Liver (tissue), 9 donors: ENCODE measurements around the gene TUT7. TPM values are rescaled to one million over a fixed set of nuclear protein-coding genes. Genes with fewer than 3 reads are reported as not detected.

ENCODE experiments used
- DNase-seq: peaks from one replicate; pipeline ENCODE4 v3.0.0-alpha.2; 2017; ENCODE audit warnings: low spot score
- H3K27ac ChIP-seq, 2 donors: one replicate each; pipeline ENCODE4 v1.7.0; 2013; ENCODE audit warnings: inconsistent platforms in 2 of 2, low read length in 2 of 2, control low read depth in 1 of 2, low read depth in 1 of 2, mild to moderate bottlenecking in 1 of 2
- H3K27me3 ChIP-seq, 4 donors: one replicate each; pipeline versions ENCODE4 v1.6.1 to v1.7.0; 2013; ENCODE audit warnings: low read length in 3 of 4, inconsistent platforms in 1 of 4, mild to moderate bottlenecking in 1 of 4, moderate library complexity in 1 of 4; ENCODE audit not compliant: control insufficient read depth in 4 of 4, insufficient read depth in 4 of 4
- H3K36me3 ChIP-seq, 4 donors: one replicate each; pipeline versions ENCODE4 v1.6.1 to v1.7.0; 2013; ENCODE audit warnings: low read length in 3 of 4, mild to moderate bottlenecking in 3 of 4, low read depth in 1 of 4, moderate library complexity in 1 of 4; ENCODE audit not compliant: control insufficient read depth in 4 of 4, insufficient read depth in 3 of 4
- H3K4me1 ChIP-seq, 4 donors: one replicate each; pipeline versions ENCODE4 v1.6.1 to v1.7.0; 2013; ENCODE audit warnings: low read length in 3 of 4, mild to moderate bottlenecking in 3 of 4, moderate library complexity in 1 of 4; ENCODE audit not compliant: control insufficient read depth in 4 of 4, insufficient read depth in 4 of 4
- H3K4me3 ChIP-seq, 3 donors: one replicate each; pipeline versions ENCODE4 v1.6.1 to v1.7.0; 2013; ENCODE audit warnings: low read length in 3 of 3, control low read depth in 1 of 3, low read depth in 1 of 3, mild to moderate bottlenecking in 1 of 3
- H3K9ac ChIP-seq, 2 donors: one replicate each; pipeline ENCODE4 v1.7.0; 2013; ENCODE audit warnings: low read length in 2 of 2, mild to moderate bottlenecking in 2 of 2, moderate library complexity in 2 of 2, control low read depth in 1 of 2, low read depth in 1 of 2
- H3K9me3 ChIP-seq, 4 donors: one replicate each; pipeline versions ENCODE4 v1.6.1 to v1.7.0; 2013; ENCODE audit warnings: low read length in 3 of 4; ENCODE audit not compliant: control insufficient read depth in 4 of 4
- CTCF ChIP-seq: fragments of 150-350 bp; IDR thresholded peaks from 2 replicates; pipeline ENCODE4 v1.5.1; 2017; ENCODE audit warnings: improper control_type of control experiment, low read depth, low read length; ENCODE audit not compliant: missing input control
- EGR1 ChIP-seq, 2 donors: IDR thresholded peaks; 2 replicates each; pipeline ENCODE4 v1.6.1; 2016 to 2018; ENCODE audit warnings: antibody characterized with exemption in 2 of 2, low read depth in 2 of 2
- HNF4G ChIP-seq: IDR thresholded peaks from 2 replicates; pipeline ENCODE4 v1.6.1; 2016; ENCODE audit warnings: antibody characterized with exemption
- JUND ChIP-seq, 2 donors: IDR thresholded peaks; 2 replicates each; pipeline ENCODE4 v1.6.1; 2016; ENCODE audit warnings: antibody characterized with exemption in 2 of 2
- RAD21 ChIP-seq, 2 donors: IDR thresholded peaks; 2 replicates each; pipeline ENCODE4 v1.6.1; 2016; ENCODE audit warnings: antibody characterized with exemption in 2 of 2, mild to moderate bottlenecking in 2 of 2
- RXRA ChIP-seq, 2 donors: IDR thresholded peaks; 2 replicates each; pipeline ENCODE4 v1.6.1; 2017 to 2018; ENCODE audit warnings: antibody characterized with exemption in 2 of 2, mild to moderate bottlenecking in 1 of 2
- YY1 ChIP-seq: IDR thresholded peaks from 2 replicates; pipeline ENCODE4 v1.6.1; 2016; ENCODE audit warnings: antibody characterized with exemption, mild to moderate bottlenecking
- ZBTB33 ChIP-seq: IDR thresholded peaks from 2 replicates; pipeline ENCODE4 v1.6.1; 2016; ENCODE audit warnings: antibody characterized with exemption
- WGBS: extraction: QIAGEN DNeasy Blood & Tissue Kit; methylation state at CpG from one replicate; pipeline ENCODE4 v1.1.7; 2013; 5-methylcytosine and 5-hydroxymethylcytosine counted together
- polyA plus RNA-seq, 2 donors: library from polyadenylated mRNA; stranded (reverse) in 1 of 2; unstranded in 1 of 2; fragments of 200-250 nt in 1 of 2; fragments of >200 nt in 1 of 2; fragmentation: Nextera tagmentation in 1 of 2; extraction: Ambion mirVana in 1 of 2; gene quantifications; one replicate each; pipeline versions ENCODE4 v1.2.1 to v1.2.3, GENCODE V29; 2013 to 2015
- total RNA-seq, 2 donors: library from RNA; depleted of rRNA; stranded (reverse); fragments of >200 nt; gene quantifications; one replicate each; pipeline ENCODE4 v1.2.3, GENCODE V29; 2014
- TF ChIP-seq, protein P1 (sequence below): IDR thresholded peaks from 2 replicates; pipeline ENCODE4 v1.6.1; 2016; ENCODE audit warnings: antibody characterized with exemption, mild to moderate bottlenecking
- TF ChIP-seq, protein P2 (sequence below): IDR thresholded peaks from 2 replicates; pipeline ENCODE4 v1.6.1; 2016; ENCODE audit warnings: antibody characterized with exemption
- TF ChIP-seq, protein P3 (sequence below): IDR thresholded peaks from 2 replicates; pipeline ENCODE4 v1.6.1; 2016; ENCODE audit warnings: antibody characterized with exemption
- donor health status: healthy.
- donor health status: healthy.
- donor health status: healthy.
- donor health status: healthy.
- donor health status: healthy.

Gene TUT7
- total and polyA plus RNA-seq, 4 donors: 10.7 to 34.6 (median 15.9) TPM

DNA sequence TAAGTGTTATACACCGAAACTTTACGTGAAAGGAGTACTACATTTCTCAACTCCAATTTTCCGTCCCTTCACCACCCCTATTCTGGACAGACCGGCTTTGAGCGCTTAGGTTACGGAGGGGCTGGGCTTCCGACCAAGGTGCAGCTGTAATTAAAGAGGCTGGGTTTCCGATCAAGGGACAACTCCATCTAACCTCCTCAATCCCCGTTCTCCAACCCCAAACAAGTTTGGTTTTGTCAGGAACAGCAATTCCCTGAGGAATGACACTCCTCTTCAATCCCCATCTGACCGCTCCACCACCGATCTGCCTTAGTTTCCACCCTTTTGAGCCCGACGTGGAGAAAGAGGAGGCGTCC lies 577 bp downstream of the TUT7 start (continued):
- TF ChIP-seq, protein P1, sequence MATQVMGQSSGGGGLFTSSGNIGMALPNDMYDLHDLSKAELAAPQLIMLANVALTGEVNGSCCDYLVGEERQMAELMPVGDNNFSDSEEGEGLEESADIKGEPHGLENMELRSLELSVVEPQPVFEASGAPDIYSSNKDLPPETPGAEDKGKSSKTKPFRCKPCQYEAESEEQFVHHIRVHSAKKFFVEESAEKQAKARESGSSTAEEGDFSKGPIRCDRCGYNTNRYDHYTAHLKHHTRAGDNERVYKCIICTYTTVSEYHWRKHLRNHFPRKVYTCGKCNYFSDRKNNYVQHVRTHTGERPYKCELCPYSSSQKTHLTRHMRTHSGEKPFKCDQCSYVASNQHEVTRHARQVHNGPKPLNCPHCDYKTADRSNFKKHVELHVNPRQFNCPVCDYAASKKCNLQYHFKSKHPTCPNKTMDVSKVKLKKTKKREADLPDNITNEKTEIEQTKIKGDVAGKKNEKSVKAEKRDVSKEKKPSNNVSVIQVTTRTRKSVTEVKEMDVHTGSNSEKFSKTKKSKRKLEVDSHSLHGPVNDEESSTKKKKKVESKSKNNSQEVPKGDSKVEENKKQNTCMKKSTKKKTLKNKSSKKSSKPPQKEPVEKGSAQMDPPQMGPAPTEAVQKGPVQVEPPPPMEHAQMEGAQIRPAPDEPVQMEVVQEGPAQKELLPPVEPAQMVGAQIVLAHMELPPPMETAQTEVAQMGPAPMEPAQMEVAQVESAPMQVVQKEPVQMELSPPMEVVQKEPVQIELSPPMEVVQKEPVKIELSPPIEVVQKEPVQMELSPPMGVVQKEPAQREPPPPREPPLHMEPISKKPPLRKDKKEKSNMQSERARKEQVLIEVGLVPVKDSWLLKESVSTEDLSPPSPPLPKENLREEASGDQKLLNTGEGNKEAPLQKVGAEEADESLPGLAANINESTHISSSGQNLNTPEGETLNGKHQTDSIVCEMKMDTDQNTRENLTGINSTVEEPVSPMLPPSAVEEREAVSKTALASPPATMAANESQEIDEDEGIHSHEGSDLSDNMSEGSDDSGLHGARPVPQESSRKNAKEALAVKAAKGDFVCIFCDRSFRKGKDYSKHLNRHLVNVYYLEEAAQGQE: no peak
- TF ChIP-seq RAD21 (IDR thresholded peaks at IDR 0.05) (no peak), HNF4G (no peak), RXRA (IDR thresholded peaks at IDR 0.05) (no peak), JUND (IDR thresholded peaks at IDR 0.05) (no peak)
- TF ChIP-seq, protein P2, sequence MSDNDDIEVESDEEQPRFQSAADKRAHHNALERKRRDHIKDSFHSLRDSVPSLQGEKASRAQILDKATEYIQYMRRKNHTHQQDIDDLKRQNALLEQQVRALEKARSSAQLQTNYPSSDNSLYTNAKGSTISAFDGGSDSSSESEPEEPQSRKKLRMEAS: no peak

- H3K4me1 ChIP-seq: peaks cover 5 to 42% (median 24%) of the 10 kb centered on the region in 4 donors
- DNase-seq: no peak
- H3K4me3 ChIP-seq: peak overlapping the region; percentile 63 to 75 (median 64)
Measured at GRCh38 chr9:86352440-86353077, 1.7 kb downstream of the TUT7 start.

More at GRCh38 chr9:86352440-86353077, 1.7 kb downstream of the TUT7 start:
- TF ChIP-seq, protein P1: no peak
- TF ChIP-seq, protein P2: no peak
- TF ChIP-seq RXRA (IDR thresholded peaks at IDR 0.05) (no peak), JUND (IDR thresholded peaks at IDR 0.05) (no peak), CTCF (no peak), ZBTB33 (no peak), YY1 (peak; percentile 41), EGR1 (IDR thresholded peaks at IDR 0.05; ENCODE audit: low read depth in 2 of 2) (no peak)
- TF ChIP-seq, protein P3, sequence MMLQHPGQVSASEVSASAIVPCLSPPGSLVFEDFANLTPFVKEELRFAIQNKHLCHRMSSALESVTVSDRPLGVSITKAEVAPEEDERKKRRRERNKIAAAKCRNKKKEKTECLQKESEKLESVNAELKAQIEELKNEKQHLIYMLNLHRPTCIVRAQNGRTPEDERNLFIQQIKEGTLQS: no peak
- Histone ChIP-seq H3K9ac (peak overlapping the region; percentile 77 to 98), H3K36me3 (peaks cover 0 to 4% (median 1%) of the 10 kb centered on the region in 4 donors), H3K27me3 (no peaks in the 10 kb centered on the region), H3K9me3 (no peaks in the 10 kb centered on the region), H3K27ac (peak overlapping the region; percentile 75 to 93)
- WGBS: 26% methylated on average over 5 of the region's 5 CpGs
